IMR-90 (cell line): ENCODE measurements around the gene ROS1.

Experiments
- CEBPB ChIP-seq: IDR thresholded peaks from 2 replicates; pipeline ENCODE4 v1.6.1; 2012; ENCODE audit warnings: low read depth, low read length, improper control_type of control experiment
- CHD1 ChIP-seq: IDR thresholded peaks from 2 replicates; pipeline ENCODE4 v1.6.1; 2012; ENCODE audit warnings: low read depth, low read length, improper control_type of control experiment
- CTCF ChIP-seq: conservative IDR thresholded peaks from 2 replicates; pipeline ENCODE4 v1.5.1; 2012; ENCODE audit warnings: mild to moderate bottlenecking, low read depth, low read length, improper control_type of control experiment
- FOS ChIP-seq: fragments of 150-350 bp; IDR thresholded peaks from 2 replicates; pipeline ENCODE4 v1.6.1; 2016; ENCODE audit warnings: low read depth, low read length
- MAFK ChIP-seq: IDR thresholded peaks from 2 replicates; pipeline ENCODE4 v1.6.1; 2012; ENCODE audit warnings: low read depth, low read length, improper control_type of control experiment
- MXI1 ChIP-seq: IDR thresholded peaks from 2 replicates; pipeline ENCODE4 v1.6.1; 2012; ENCODE audit warnings: low read depth, mild to moderate bottlenecking, low read length, moderate library complexity, borderline replicate concordance
- POLR2A ChIP-seq: IDR thresholded peaks from 2 replicates; pipeline ENCODE4 v1.6.1; 2012; ENCODE audit warnings: mild to moderate bottlenecking, low read depth, low read length
- RAD21 ChIP-seq: IDR thresholded peaks from 2 replicates; pipeline ENCODE4 v1.6.1; 2012; ENCODE audit warnings: low read length, improper control_type of control experiment
- RFX5 ChIP-seq: IDR thresholded peaks from 2 replicates; pipeline ENCODE4 v1.8.0; 2012; ENCODE audit warnings: low read depth, mild to moderate bottlenecking, low read length, moderate library complexity

GRCh38 chr6:117449549-117450439 lies 24.1 kb upstream of the ROS1 start:
- TF ChIP-seq CHD1 (no peak), CTCF (peak; percentile 82), POLR2A (no peak), RAD21 (peak; percentile 84), MXI1 (no peak), MAFK (no peak), FOS (no peak), RFX5 (no peak), CEBPB (no peak)
